Nephron (organoid): Measurements from ENCODE around the gene TRIO.

Experiments
- H3K27ac Mint-ChIP-seq, 3 experiments: 2 replicates each; pipeline ENCODE4 v1.8.0; 2020; ENCODE audit warnings: mixed read lengths in 3 of 3, mild to moderate bottlenecking in 2 of 3, moderate library complexity in 1 of 3
- H3K27me3 Mint-ChIP-seq: 2 replicates; pipeline ENCODE4 v1.8.0; 2021; ENCODE audit warnings: low read depth, mild to moderate bottlenecking, moderate library complexity, mixed read lengths
- H3K36me3 Mint-ChIP-seq: 2 replicates; pipeline ENCODE4 v1.8.0; 2020; ENCODE audit warnings: low read depth, mixed read lengths
- H3K4me1 Mint-ChIP-seq: 2 replicates; pipeline ENCODE4 v1.8.0; 2020; ENCODE audit warnings: mixed read lengths
- H3K4me3 Mint-ChIP-seq, 3 experiments: 2 replicates each; pipeline ENCODE4 v1.8.0; 2020; ENCODE audit warnings: mild to moderate bottlenecking in 3 of 3, mixed read lengths in 3 of 3, moderate library complexity in 2 of 3
- H3K9me3 Mint-ChIP-seq: 2 replicates; pipeline ENCODE4 v1.8.0; 2020; ENCODE audit warnings: mixed read lengths
- TF ChIP-seq, protein P1 (sequence below), 3 experiments: fragments of 200-600 bp; sonication (generic); IDR thresholded peaks; one replicate each; pipeline ENCODE4 v1.5.0; 2021; ENCODE audit warnings: antibody characterized with exemption in 3 of 3; ENCODE audit not compliant: unreplicated experiment in 3 of 3

The TRIO gene

DNA sequence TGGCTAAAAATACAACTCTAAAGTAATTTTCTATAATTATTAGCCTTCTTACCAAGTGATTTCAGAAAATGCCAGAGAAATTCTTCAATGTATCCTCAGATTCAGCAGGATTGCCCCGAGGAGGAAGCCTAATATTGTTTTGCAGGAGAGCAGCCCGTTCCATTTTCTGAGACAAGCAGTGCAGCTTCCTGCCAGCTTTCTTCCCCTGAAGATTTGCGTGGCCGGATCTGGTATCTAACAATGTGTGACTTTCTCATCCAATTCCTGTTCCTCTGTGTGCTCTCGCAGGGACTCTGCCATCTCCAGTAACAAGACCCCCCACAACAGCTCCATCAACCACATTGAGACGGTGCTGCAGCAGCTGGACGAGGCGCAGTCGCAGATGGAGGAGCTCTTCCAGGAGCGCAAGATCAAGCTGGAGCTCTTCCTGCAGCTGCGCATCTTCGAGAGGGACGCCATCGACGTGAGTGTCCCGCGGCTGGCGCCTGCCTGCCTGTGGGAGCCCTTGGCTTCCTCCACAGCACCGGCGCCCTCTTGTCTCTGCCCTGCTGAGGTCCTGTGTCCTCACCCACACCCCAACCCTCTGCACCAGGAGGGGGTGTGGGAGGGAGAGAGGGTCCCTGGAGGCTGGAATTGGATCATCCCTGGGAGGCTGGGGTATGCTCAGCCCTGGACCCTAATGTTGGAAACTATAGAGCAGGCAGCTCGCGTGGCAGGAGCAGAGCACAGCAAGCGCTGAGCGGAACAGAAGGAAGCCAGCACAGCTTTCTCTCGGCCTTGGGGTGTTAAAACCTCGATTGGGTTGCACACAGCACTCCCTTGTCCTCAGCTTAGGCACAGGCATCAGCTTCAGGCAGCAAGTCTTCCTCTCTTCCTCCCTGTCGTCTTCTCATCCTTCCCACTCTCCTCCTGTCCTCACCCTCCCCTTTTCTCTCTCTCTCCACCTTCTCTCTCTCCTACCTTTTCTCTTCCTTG lies 216.2 kb downstream of the TRIO start:
- Mint-ChIP-seq H3K9me3 (no peaks in the 10 kb centered on the region), H3K36me3 (peaks cover 49% of the 10 kb centered on the region), H3K27ac (no peak overlapping the region), H3K4me1 (peaks cover 17% of the 10 kb centered on the region), H3K4me3 (no peak overlapping the region), H3K27me3 (no peaks in the 10 kb centered on the region)
- TF ChIP-seq, protein P1, sequence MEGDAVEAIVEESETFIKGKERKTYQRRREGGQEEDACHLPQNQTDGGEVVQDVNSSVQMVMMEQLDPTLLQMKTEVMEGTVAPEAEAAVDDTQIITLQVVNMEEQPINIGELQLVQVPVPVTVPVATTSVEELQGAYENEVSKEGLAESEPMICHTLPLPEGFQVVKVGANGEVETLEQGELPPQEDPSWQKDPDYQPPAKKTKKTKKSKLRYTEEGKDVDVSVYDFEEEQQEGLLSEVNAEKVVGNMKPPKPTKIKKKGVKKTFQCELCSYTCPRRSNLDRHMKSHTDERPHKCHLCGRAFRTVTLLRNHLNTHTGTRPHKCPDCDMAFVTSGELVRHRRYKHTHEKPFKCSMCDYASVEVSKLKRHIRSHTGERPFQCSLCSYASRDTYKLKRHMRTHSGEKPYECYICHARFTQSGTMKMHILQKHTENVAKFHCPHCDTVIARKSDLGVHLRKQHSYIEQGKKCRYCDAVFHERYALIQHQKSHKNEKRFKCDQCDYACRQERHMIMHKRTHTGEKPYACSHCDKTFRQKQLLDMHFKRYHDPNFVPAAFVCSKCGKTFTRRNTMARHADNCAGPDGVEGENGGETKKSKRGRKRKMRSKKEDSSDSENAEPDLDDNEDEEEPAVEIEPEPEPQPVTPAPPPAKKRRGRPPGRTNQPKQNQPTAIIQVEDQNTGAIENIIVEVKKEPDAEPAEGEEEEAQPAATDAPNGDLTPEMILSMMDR (IDR thresholded peaks at IDR 0.05; ENCODE audit: unreplicated experiment in 3 of 3): no peak

GRCh38 chr5:14362491-14362890 lies 219.3 kb downstream of the TRIO start:
- peaks cover under 1% of the 10 kb centered on the region for H3K4me1 Mint-ChIP-seq
- H3K4me3 Mint-ChIP-seq: no peak overlapping the region
- peaks cover 72% of the 10 kb centered on the region for H3K36me3 Mint-ChIP-seq
- no peaks in the 10 kb centered on the region for H3K9me3 Mint-ChIP-seq
- no peak overlapping the region for H3K27ac Mint-ChIP-seq
- H3K27me3 Mint-ChIP-seq: no peaks in the 10 kb centered on the region
- TF ChIP-seq, protein P1 (IDR thresholded peaks at IDR 0.05; ENCODE audit: unreplicated experiment in 3 of 3): no peak

- H3K4me1 Mint-ChIP-seq: no peaks in the 10 kb centered on the region
- TF ChIP-seq, protein P1 (IDR thresholded peaks at IDR 0.05; ENCODE audit: unreplicated experiment in 3 of 3): peak in 1 of 3 experiments; percentile 18
- H3K36me3 Mint-ChIP-seq: peaks cover 82% of the 10 kb centered on the region
- H3K27me3 Mint-ChIP-seq: no peaks in the 10 kb centered on the region
- no peaks in the 10 kb centered on the region for H3K9me3 Mint-ChIP-seq
- H3K27ac Mint-ChIP-seq: no peak overlapping the region
- no peak overlapping the region for H3K4me3 Mint-ChIP-seq
Observed at GRCh38 chr5:14364096-14364495, 221.0 kb downstream of the TRIO start.

DNA sequence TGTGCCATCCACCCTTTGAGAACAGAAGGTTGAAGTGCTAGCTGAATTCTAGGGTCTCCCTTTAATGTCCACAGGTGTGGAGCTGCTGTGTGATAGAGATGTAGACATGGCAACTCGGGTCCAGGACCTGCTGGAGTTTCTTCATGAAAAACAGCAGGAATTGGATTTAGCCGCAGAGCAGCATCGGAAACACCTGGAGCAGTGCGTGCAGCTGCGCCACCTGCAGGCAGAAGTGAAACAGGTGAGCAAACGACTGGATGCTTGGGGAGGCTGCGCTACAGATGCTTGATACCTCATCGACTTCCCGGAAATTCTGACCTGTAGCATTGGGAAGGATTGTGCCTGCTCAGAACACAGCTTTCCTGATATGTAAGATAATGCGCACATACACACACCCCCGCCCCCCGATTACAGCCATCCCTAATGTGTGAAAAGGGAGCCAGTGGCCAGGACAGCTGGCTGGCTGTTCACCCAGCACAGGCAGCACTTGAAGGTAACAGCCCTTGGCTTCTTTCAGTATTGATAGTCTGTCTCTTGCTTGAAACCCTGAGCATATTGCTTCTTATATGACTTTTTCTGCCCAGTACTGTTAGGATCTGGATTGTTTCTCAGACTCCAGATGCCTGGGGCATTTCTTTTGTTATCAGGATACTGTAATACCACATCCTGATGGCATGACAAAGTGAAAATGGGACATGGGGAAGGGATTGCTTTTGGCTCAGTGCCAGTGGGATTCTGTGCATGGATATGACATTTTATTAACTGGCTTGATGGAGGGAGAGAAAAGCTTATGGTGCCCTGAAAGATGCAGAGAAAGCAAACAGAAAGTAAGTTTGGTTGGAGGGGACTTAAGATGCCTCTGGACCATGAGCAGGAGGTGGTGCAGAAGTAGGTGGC lies 221.7 kb downstream of the TRIO start:
- H3K9me3 Mint-ChIP-seq: no peaks in the 10 kb centered on the region
- TF ChIP-seq, protein P1 (IDR thresholded peaks at IDR 0.05; ENCODE audit: unreplicated experiment in 3 of 3): peak in 2 of 3 experiments; percentile 16 to 44
- H3K27me3 Mint-ChIP-seq: no peaks in the 10 kb centered on the region
- peaks cover 88% of the 10 kb centered on the region for H3K36me3 Mint-ChIP-seq
- no peaks in the 10 kb centered on the region for H3K4me1 Mint-ChIP-seq
- H3K4me3 Mint-ChIP-seq: no peak overlapping the region
- no peak overlapping the region for H3K27ac Mint-ChIP-seq

DNA sequence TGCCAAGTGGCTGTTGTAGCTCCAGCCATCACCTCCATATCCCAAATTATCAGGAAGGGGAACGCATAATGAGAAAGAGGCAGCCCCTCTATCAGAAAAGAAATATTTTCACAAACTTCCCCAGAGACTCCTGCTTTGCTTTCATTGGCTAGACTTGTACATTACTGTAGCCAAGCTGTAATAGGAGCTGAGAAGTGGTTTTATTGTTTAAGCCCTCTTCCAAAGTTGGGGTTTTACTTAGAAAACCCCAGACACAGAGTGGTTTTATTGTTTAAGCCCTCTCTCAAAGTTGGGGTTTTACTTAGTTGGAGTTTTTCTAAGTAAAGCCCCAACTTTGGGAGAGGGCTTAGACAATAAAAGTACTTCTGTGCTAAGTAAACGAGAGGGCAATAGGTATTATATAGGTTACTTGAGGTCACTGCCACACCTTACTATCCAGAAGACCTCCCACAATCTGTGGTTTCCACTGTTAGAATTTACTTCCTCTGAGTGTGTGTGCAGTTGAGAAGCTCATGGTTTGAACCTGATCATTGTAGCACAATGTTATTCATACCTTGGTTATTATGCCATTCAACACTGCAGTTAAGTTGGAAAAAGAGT lies 222.8 kb downstream of the TRIO start:
- Mint-ChIP-seq H3K36me3 (peaks cover 87% of the 10 kb centered on the region), H3K27ac (no peak overlapping the region), H3K9me3 (no peaks in the 10 kb centered on the region), H3K4me1 (no peaks in the 10 kb centered on the region), H3K27me3 (no peaks in the 10 kb centered on the region), H3K4me3 (no peak overlapping the region)
- TF ChIP-seq, protein P1 (IDR thresholded peaks at IDR 0.05; ENCODE audit: unreplicated experiment in 3 of 3): no peak
